Vagina (tissue), 2 donors: ENCODE measurements around the gene TBX15. TPM values are rescaled to one million over a fixed set of nuclear protein-coding genes. Genes with fewer than 3 reads are reported as not detected.

Experiments
- DNase-seq, 2 donors: peaks; one replicate each; pipeline ENCODE4 v3.0.0-alpha.2; 2017; ENCODE audit errors: extremely low spot score in 2 of 2
- H3K27ac ChIP-seq: fragments of 200-600 bp; sonication (generic); one replicate; pipeline ENCODE4 v1.5.1; 2019
- H3K27me3 ChIP-seq: fragments of 200-600 bp; sonication (generic); one replicate; pipeline ENCODE4 v1.5.1; 2019
- H3K36me3 ChIP-seq, 2 donors: fragments of 200-600 bp; sonication (generic); one replicate each; pipeline ENCODE4 v1.5.1; 2017 to 2019
- H3K4me1 ChIP-seq: fragments of 200-600 bp; sonication (generic); one replicate; pipeline ENCODE4 v1.5.1; 2019
- H3K4me3 ChIP-seq, 2 donors: fragments of 200-600 bp; sonication (generic); 1 replicate in 1 of 2; 2 replicates in 1 of 2; pipeline ENCODE4 v1.5.1; 2016 to 2019
- H3K9me3 ChIP-seq: fragments of 200-600 bp; sonication (generic); one replicate; pipeline ENCODE4 v1.5.1; 2019
- CTCF ChIP-seq, 3 experiments: fragments of 450-650 bp in 2 of 3; fragments of 200-600 bp in 1 of 3; sonication (generic) in 1 of 3; IDR thresholded peaks; one replicate each; pipeline ENCODE4 v1.5.1; 2017 to 2019; ENCODE audit warnings: antibody characterized with exemption in 3 of 3, mild to moderate bottlenecking in 2 of 3, moderate library complexity in 2 of 3
- POLR2A ChIP-seq, 2 donors: fragments of 450-650 bp; IDR thresholded peaks; one replicate each; pipeline ENCODE4 v1.6.1; 2017; ENCODE audit warnings: antibody characterized with exemption in 2 of 2, mild to moderate bottlenecking in 2 of 2, moderate library complexity in 2 of 2
- POLR2AphosphoS5 ChIP-seq, 2 donors: sonication (generic); formaldehyde crosslinking; IDR thresholded peaks; one replicate each; pipeline ENCODE4 v1.9.0; 2017; ENCODE audit warnings: antibody characterized with exemption in 2 of 2, mild to moderate bottlenecking in 2 of 2, low read depth in 1 of 2; ENCODE audit not compliant: insufficient read depth in 1 of 2
- intact Hi-C: fragments of 100-400 bp; cut with DNase I; formaldehyde crosslinking; loops from one replicate; pipeline ENCODE4 v1.15.1; 2023
- total RNA-seq: library from RNA; depleted of rRNA; stranded (reverse); fragments of >200 nt; gene quantifications from one replicate; pipeline ENCODE4 v1.2.3, GENCODE V29; 2016

The TBX15 gene
- total RNA-seq, 1 donor from 2014 or later = 0.98 TPM

- Histone ChIP-seq H3K36me3 (no peaks in the 10 kb centered on the region), H3K4me3 (no peak overlapping the region), H3K27me3 (peaks cover 19% of the 10 kb centered on the region), H3K27ac (no peak overlapping the region), H3K9me3 (no peaks in the 10 kb centered on the region), H3K4me1 (peaks cover 9% of the 10 kb centered on the region)
- intact Hi-C loops = no loop called here
- DNase-seq = no peak
- TF ChIP-seq CTCF (IDR thresholded peaks at IDR 0.05) (no peak), POLR2A (IDR thresholded peaks at IDR 0.05) (no peak), POLR2AphosphoS5 (IDR thresholded peaks at IDR 0.05; ENCODE audit: insufficient read depth in 1 of 2, low read depth in 1 of 2) (no peak)
Observed at GRCh38 chr1:118992868-118993699, 4.9 kb upstream of the TBX15 start.

GRCh38 chr1:118992237-118992825 lies 4.2 kb upstream of the TBX15 start:
- H3K36me3 ChIP-seq = no peaks in the 10 kb centered on the region
- no peak for TF ChIP-seq POLR2AphosphoS5 (IDR thresholded peaks at IDR 0.05; ENCODE audit: insufficient read depth in 1 of 2, low read depth in 1 of 2)
- no peak for TF ChIP-seq POLR2A (IDR thresholded peaks at IDR 0.05)
- no peak for TF ChIP-seq CTCF (IDR thresholded peaks at IDR 0.05)
- H3K27me3 ChIP-seq = peaks cover 19% of the 10 kb centered on the region
- intact Hi-C loops = no loop called here
- H3K4me1 ChIP-seq = peaks cover 15% of the 10 kb centered on the region
- H3K4me3 ChIP-seq = no peak overlapping the region
- no peak overlapping the region for H3K27ac ChIP-seq
- no peaks in the 10 kb centered on the region for H3K9me3 ChIP-seq
- no peak for DNase-seq

GRCh38 chr1:118991448-118991847 lies 3.3 kb upstream of the TBX15 start:
- no peak for DNase-seq
- H3K27me3 ChIP-seq = peaks cover 21% of the 10 kb centered on the region
- intact Hi-C loops = no loop called here
- H3K4me3 ChIP-seq = no peak overlapping the region
- no peaks in the 10 kb centered on the region for H3K9me3 ChIP-seq
- H3K4me1 ChIP-seq = peaks cover 23% of the 10 kb centered on the region
- no peak overlapping the region for H3K27ac ChIP-seq
- TF ChIP-seq POLR2AphosphoS5 (IDR thresholded peaks at IDR 0.05; ENCODE audit: insufficient read depth in 1 of 2, low read depth in 1 of 2) (no peak), POLR2A (IDR thresholded peaks at IDR 0.05) (no peak), CTCF (IDR thresholded peaks at IDR 0.05) (no peak)
- no peaks in the 10 kb centered on the region for H3K36me3 ChIP-seq

- Histone ChIP-seq H3K27me3 (peaks cover 30% of the 10 kb centered on the region), H3K36me3 (no peaks in the 10 kb centered on the region), H3K4me3 (no peak overlapping the region), H3K4me1 (peaks cover 23% of the 10 kb centered on the region), H3K9me3 (no peaks in the 10 kb centered on the region), H3K27ac (no peak overlapping the region)
- DNase-seq = no peak
- intact Hi-C loops = no loop called here
- TF ChIP-seq CTCF (IDR thresholded peaks at IDR 0.05) = no peak
- TF ChIP-seq POLR2AphosphoS5 (IDR thresholded peaks at IDR 0.05; ENCODE audit: insufficient read depth in 1 of 2, low read depth in 1 of 2) = no peak
- no peak for TF ChIP-seq POLR2A (IDR thresholded peaks at IDR 0.05)
Observed at GRCh38 chr1:118990513-118991152, 2.5 kb upstream of the TBX15 start.
